ENCODE data around the gene ABL1.

The ABL1 gene

GRCh38 chr9:130919559-130920145, 84.6 kb downstream of the ABL1 start:
- no peak for DNase-seq (ENCODE audit: low spot score)

- DNase-seq (ENCODE audit: low spot score), result no peak
These were observed 85.2 kb downstream of the ABL1 start for GRCh38 chr9:130920233-130920632.

GRCh38 chr9:130920762-130921299, 85.8 kb downstream of the ABL1 start:
- no peak for DNase-seq (ENCODE audit: low spot score)

- DNase-seq (ENCODE audit: low spot score), result no peak
These were observed 86.4 kb downstream of the ABL1 start for GRCh38 chr9:130921300-130921988.

GRCh38 chr9:130921989-130922892, 87.2 kb downstream of the ABL1 start:
- no peak for DNase-seq (ENCODE audit: low spot score)

GRCh38 chr9:130922893-130923610, 88.0 kb downstream of the ABL1 start:
- no peak for DNase-seq (ENCODE audit: low spot score)

GRCh38 chr9:130923611-130924447, 88.8 kb downstream of the ABL1 start:
- DNase-seq (ENCODE audit: low spot score), result no peak

- no peak for DNase-seq (ENCODE audit: low spot score)
These were observed 89.4 kb downstream of the ABL1 start for GRCh38 chr9:130924448-130924788.

- DNase-seq (ENCODE audit: low spot score), result no peak
These were observed 90.1 kb downstream of the ABL1 start for GRCh38 chr9:130925050-130925678.

- DNase-seq (ENCODE audit: low spot score), result no peak
These were observed 92.3 kb downstream of the ABL1 start for GRCh38 chr9:130927338-130927737.

- DNase-seq (ENCODE audit: low spot score), result peak; percentile 63
These were observed 93.2 kb downstream of the ABL1 start for GRCh38 chr9:130927995-130928900.

GRCh38 chr9:130929571-130930038, 94.6 kb downstream of the ABL1 start:
- no peak for DNase-seq (ENCODE audit: low spot score)

- no peak for DNase-seq (ENCODE audit: low spot score)
These were observed 95.2 kb downstream of the ABL1 start for GRCh38 chr9:130930132-130930803.

GRCh38 chr9:130930804-130931349, 95.8 kb downstream of the ABL1 start:
- no peak for DNase-seq (ENCODE audit: low spot score)

GRCh38 chr9:130931508-130932254, 96.6 kb downstream of the ABL1 start:
- DNase-seq (ENCODE audit: low spot score), result no peak

GRCh38 chr9:130932255-130933079, 97.4 kb downstream of the ABL1 start:
- no peak for DNase-seq (ENCODE audit: low spot score)
